GM21367 (cell line): Measurements from ENCODE around the gene YJEFN3.

Source experiments
- ATAC-seq: cut with Tn5 transposase; IDR thresholded peaks from one replicate; pipeline ENCODE4 v1.9.1; 2021; ENCODE audit not compliant: unreplicated experiment

Gene YJEFN3, protein sequence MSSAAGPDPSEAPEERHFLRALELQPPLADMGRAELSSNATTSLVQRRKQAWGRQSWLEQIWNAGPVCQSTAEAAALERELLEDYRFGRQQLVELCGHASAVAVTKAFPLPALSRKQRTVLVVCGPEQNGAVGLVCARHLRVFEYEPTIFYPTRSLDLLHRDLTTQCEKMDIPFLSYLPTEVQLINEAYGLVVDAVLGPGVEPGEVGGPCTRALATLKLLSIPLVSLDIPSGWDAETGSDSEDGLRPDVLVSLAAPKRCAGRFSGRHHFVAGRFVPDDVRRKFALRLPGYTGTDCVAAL

DNA sequence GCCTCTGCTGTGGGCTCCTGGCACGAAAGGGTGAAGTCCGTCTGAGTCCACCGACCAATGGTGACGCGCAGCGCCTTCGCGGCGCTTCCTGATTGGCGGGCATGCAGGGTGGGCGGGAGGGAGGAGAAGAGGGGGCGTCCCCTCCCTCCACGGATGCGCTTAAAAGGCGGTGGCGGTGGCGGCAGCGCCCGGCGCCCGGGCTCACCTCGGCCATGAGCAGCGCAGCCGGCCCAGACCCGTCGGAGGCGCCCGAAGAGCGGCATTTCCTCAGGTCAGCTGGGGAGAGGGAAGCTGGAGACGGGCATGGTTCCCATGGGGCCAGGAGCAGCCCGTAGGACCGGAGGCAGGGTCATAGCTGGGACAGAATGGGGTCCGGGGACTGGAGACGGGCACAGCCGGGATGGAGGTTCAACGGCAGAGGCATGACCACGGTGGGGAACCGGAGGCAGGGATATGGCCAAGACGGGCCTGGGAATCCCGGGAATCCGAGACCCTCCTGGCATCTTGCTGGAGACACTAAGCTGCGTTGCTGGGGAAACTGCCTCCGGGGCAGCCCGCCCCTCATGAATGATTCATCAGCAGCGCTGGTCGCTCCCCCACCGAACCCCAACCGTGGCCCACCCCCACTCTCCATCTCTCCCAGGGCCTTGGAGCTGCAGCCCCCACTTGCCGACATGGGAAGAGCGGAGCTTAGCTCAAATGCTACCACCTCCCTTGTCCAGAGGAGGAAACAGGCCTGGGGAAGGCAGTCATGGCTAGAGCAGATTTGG, at the start of gene YJEFN3:
Gene YJEFN3, plus strand, starts transcription at position 191 of the 770 bp plus-strand sequence. Its CDS starts 22 bp downstream, at position 213.
- ATAC-seq, result no peak

DNA sequence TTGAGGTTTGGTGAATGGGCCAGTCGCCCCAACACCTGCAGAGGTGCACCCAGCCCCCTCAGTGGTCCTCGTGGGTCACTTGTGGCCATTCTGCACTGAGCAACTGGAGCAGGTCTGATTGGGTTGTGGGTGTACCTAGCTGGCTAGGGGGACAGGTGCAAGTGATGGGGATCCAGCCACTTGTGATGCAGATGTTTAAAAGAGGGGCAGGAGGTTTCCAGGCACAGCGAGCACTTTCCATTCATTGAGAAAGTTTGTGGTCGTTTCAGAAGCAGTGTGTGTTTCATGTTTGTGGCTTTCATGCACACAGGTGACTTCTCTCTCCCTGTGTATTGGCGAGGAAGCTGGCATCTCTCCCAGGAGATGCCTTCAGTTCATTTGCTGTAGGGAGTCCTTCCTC, 48.0 kb upstream of the YJEFN3 start:
- no peak for ATAC-seq

DNA sequence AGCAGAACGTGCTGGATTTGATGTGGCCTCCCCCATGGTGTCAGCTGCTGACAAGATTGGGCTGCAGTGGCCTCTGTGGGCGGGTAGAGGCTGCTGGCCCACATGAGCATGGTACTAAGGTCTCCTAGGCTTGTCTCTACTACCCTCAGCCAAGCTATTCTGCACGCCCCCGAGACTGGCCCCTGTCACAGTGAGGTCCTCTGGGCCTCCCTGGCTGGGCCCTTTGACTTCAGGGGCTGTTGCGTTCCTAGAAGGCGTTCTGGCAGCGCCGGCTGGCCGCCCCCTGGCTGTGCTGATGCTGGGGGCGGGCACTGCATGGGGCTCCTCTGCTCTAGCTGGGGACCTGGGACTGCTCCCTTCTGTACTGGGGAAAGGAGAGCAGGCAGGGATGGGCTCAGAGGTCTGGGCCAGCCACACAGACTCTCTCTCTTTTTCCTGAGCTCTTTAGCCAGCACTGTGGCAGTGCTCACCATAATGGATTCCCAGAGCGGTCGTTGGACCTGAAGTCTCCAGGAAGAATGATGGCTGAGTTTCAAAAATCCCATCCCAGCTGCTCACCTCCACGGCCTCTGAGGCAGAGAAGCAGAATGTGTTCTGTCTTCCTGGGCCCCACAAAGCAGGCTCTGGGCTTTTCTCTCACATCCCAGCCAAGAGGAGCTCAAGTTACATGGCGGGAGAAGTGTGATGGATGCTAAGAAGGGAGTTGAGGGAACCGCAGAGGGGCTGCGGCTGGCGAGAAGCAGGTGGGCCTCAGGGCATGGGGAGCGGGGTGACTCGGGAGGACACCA, 45.7 kb upstream of the YJEFN3 start:
- no peak for ATAC-seq

DNA sequence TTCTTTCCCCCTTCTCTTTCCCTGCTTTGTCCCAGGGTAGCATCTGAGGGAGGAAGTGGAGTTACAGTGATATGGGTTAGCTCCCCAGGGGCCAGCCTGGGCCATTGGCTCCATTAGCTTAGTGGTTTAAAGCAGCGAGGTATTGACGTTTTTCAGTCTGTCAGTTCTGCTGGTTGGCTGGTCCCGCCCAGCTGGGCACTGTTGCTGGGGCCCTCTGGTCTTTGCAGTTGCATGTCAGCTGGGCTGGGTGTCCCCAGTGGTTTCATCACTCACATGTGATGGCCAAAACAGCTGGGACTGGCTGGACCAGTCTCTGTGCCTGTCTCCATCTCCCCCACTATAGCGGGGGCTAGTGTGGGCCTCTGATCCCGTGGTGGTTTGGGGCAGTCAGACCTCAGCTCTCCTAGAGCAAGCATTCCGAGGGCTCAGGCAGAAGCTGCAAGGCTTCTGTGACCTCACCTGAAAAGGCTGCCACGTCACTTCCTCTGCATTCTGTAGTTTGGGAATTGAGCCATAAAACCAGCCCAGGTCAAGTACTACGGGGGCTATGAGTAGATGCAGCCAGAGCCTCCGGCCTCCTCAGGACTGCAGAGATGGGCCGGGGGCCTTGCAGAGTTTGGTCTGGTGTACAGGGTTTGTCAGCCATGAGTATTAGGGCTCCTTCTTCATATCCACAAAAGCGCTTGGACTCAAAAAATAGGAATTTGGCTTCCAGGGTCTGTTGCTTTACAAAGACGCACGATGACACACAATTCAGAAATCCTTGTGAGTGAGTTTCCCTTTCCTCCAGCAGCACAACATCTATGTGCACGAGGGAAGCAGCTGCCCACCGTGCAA, 43.3 kb upstream of the YJEFN3 start:
- no peak for ATAC-seq

DNA sequence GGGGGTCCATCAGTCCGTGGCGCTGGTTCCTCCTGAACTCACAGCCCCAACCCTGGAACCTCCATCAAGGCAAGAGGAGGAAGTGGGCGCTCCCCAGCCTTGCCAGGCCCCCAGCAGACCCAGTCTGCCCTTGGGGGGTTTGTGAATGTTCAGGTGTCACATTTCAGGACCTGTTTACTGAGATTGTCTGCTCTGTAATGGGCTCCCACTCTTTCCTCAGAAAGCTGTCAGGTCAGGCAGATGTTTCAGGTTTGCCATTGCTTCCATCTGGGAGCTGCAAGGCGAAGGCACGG, 42.8 kb upstream of the YJEFN3 start:
- no peak for ATAC-seq

DNA sequence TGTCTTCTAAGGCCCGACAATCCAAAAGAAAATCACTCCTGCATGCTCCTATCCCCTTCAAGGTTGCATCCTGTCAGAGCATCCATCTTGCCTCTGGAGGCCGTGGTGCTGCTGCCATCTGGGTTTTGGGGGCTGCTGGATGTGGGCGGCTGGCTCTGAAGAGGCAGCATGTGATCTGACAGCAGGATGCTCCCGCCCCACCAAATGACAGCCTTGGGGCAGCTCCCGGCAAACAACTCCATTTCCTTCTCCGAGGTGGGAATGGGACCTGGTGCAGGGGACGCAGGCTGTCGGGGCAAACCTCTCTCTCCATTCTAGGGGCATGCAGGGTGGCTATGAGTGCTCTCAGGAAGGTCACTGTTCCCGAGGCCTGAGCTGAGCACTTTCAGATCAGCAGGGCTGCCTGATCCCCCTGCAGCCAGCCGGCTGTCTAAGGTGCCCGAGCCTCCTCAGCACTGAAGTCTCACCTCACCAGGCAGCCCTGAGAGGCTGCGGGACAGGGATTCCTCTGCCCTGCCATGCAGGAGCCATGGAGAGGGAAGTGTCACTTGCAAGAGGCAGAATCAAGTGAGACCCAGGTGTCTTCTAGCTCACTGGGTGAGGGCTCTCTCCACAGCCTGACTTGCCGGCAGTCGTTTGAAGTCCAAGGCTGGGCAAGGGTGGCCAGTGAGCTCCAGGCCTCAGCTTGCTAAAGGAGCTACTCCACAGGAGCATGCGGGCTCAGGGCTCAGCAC, 42.2 kb upstream of the YJEFN3 start:
- no peak for ATAC-seq

DNA sequence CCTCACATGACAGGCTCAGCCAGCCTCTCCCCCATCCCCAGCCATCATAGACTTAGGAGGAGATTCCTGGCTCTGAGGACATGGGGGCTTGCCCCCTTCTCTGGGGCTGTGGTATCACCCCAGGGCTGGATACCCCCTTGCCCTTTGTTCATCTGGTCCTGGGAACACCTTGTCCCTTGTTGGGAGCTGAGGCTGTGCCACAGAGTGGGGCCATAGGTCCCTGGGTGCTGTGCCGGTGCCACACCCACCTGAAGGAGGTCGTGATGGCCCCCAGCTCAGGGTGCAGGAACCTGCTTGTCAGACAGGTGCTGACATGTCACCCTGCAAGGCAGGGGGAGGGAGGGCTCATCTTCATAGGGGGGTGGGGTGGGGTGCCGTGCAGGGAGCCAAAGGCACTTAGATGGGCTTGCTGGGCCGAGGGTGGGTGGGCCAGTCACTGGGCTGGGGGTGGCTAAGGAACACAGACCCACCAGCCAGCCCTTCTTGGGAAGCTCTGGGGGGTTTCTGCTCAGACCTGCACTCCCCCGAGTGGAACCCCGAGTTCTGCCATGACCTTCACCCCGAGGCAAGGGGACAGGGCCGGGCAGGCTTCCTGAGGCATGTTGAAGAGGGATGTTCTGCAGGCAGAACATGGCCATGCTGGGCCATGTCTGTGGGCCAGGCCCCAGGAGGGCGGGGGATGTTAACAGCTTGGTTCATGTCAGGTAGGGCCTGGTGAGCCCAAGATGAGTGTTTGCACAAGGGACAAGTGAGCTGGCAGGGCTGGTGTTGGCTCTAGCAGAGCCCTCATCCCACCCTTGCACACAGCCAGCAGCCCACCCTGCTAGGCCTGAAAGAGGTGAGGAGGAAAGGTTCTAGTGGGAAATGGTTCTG, 41.4 kb upstream of the YJEFN3 start:
- no peak for ATAC-seq

DNA sequence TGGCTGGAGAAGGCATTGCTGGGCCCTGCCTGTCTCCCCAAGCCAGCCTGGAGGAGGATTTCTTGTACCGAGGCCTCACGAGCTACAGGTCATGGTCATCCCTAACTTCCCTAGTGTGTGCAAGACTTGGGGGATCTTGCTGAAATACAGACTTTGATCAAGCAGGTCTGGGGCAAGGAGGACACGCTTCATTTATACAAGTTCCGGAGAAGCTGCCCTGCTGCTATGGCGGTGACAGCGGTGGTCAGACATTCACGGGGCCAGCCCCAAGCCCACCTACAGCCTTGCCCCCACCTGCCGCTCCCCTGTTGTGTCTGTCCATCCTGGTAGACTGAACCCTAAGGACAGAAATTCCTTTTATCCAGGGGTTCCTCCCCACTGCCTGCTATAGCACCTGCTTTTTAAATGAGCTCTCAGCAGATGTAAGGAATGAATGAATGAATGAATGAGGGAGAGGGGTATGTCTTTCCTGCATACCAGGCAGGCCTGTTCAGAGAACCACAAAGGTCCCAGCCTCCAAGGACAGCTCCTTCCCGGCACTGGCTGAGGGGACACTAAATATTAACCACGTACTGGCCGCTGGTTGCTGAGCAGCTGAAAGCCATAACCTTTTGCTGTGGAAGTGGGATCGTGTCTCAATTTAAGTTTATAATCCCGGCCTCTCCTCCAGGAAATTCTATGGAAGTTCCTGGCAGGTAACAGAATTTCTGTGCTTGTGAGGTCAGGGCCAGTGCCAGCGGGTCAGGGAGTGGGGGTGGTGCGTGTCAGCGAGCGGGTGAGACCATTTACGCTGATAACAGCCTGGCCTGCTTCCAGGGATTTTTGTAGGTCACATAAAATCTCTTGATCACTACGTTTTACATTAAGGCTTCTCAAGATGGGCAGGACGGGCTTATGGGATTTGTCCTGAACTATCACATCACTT, 40.5 kb upstream of the YJEFN3 start:
- no peak for ATAC-seq

DNA sequence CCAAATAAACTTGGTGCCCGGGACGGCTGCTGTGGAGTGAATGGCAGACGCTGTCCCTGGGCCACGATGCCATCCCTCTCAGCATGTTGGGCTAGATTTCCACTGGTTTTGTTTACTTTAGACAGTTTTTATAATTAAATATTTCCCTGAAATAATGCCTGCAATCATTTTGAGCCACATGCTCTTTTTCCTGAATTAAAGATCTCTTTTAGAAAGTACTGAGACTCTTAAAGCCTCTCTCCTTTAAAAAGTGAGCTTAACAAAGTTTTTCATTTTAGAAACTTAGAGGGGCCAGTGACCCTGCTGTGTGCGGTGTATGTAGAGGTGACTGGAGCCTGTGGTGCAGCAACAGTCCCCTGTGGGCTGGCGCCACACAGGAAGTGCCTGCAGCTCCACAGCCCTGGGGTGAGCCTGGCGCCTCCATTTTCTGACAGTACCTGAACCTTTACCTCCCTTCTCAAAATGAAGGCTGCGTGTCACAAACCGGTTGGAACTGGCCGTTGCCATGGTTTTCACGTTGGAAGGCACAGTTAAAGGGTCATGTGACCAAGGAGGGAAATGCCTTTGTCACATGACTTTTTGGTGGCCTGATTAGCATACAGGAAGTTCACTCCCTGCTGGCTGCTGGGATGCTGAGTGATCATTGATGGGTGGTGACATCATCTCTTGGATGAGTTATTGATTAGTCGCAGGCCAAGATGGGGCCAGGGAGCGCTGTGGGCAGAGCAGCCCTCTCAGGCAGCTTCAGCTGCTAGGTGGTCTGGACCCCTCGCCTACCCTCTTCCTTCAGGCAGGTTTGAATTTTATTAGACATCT, 39.6 kb upstream of the YJEFN3 start:
- ATAC-seq, result peak; percentile 45

DNA sequence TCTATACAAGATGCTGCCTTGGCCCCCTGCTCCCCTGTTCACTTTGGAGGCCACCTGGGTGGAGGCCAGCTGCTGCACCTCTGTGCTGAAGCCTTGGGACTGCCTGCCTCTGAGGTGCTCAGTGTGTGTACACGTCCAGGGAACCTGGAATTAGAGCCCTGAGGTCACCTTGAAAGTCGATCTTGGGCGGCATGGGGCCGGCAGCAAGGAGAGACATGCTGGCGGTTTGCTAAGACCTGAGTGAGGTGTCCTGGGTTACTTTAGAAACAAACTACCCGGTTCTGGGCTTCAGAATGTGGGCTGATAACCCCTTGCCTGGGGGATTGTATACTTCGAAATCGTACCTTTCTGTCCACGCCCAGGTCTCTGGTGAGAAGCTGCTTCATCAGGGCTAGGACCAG, 38.9 kb upstream of the YJEFN3 start:
- ATAC-seq, result no peak

DNA sequence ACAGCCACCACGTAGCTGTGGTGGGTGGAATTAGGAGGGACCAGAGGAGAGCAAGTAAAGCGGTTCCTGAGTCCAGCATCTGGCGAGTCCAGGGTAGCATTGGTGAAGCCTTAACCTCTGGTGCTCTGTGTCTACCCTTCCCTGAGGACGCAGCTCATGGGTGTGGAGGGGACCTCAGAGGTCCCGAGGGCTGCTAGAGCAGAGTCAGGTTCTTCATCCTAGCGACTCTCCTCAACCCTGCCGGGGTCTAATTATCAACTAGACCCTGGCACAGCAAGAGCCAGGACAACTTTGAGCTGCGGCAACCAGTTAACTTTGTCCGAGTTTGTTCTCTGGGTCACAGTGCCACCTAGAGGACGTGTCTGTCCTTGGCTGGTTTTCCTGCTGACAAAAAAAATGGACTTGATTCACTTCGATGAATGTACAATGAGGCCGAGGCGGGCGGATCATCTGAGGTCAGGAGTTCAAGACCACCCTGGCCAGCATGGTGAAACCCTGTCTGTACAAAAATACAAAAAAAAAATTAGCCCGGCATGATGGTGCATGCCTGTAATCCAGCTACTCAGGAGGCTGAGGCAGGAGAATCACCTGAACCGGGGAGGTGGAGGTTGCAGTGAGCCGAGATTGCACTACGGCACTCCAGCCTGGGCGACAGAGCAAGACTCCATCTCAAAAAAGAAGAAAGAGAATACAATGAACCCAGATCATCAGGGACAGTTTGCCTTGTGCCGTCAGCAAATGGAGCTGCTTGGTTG, 38.3 kb upstream of the YJEFN3 start:
- no peak for ATAC-seq

DNA sequence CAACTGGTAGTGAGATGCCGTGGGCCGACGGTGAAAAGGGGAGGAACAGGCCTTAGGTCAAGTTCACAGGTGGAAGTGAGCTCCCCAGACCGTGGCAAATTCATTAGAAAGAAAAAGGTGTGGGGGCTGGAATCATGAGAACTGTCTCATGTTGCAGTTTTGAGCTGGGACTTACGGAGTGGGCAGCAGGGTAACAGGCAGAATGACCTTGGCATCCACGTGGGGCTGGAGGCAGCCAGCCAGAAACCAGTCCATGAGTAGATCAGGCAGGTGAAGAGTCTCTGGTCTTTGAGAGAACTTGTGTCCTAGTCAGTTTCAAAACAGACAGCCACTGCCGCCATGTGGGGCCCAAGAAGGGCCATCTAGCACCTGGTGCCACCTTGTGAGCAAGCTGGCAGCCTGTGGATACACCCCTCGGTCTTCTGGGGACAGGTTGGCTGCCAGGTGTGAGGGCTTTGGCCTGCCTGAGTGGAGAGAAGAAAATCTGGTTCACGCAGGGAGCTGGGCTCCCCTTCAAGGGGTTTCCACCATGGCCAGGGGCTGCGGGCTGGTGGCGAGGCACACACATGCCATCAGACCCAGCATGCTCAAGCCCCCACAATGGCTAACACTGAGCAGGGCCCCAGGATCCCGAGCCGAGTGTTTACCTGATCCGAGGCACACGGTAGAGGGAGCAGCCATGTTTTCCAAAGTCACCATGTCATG, 37.2 kb upstream of the YJEFN3 start:
- ATAC-seq, result no peak

DNA sequence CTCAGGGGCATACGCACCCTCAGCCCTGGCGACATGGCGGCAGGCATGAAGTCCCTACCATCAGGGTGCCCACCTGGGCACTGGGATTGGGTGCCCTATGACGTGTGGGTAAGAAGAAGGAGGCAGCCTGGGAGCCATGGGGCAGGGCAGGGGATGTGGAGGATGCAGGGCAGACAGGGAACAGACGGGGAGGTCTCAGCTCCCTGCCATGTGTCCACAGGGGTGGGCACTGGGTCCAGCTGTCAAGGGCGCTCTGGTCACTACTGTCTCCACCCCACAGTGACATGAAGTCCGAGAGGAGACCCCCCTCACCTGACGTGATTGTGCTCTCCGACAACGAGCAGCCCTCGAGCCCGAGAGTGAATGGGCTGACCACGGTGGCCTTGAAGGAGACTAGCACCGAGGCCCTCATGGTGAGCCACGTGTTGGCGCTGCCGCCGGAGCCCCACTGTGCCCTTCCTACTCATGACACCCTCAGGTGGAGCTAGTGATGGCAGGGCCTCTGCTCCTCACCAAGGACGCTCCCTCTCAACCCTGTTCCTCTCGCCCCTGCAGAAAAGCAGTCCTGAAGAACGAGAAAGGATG, 36.6 kb upstream of the YJEFN3 start:
- ATAC-seq, result no peak

DNA sequence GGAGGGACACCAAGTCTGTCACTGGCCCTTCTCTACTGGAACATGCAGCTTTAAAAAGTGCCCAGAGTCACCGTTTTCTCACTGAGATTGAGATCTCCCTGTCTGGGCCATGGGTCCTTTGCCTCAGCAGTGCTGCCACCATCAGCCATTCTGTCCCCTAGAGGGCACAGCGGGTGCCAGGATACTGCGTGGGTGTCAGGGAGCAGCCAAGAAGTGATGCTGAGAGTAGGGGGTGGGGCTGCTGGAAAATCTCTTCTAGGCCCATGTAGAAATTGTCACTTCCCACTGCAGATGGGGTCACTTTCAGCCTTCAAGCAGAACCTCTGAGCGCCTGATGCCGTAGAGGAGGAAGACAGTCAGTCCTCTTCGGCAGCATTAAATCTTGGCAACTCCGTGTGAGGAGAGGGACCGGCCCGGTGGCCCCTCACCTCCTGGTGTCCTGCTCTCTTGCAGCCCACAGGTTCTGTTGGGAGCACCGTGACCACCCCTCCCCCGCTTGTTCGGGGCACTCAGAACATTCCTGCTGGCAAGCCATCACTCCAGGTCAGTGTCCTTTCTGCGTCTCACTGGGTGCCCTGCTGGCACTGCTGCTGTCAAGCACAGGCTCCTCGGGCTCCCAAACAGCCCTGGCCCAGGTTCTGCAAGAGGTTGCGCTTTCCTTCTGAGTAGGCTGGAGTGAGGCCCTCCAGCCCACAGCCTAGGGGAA, 34.7 kb upstream of the YJEFN3 start:
- ATAC-seq, result no peak
